CD4-positive, alpha-beta memory T cell (primary cell): Measurements from ENCODE around the gene ACVR1. TPM values are rescaled to one million over a fixed set of nuclear protein-coding genes. Genes with fewer than 3 reads are reported as not detected.
A peak's percentile ranks its signal among the peaks of the same experiment; 100 is the strongest.

ENCODE experiments used
- CTCF ChIA-PET: fragments of 350-600 bp; sonication (Branson Sonifier 250); formaldehyde crosslinking; loops from one replicate; lab custom pipeline; 2021; ENCODE audit warnings: inconsistent platforms; ENCODE audit not compliant: partially characterized antibody; lab: Charles Lee
- POLR2A ChIA-PET: fragments of 350-600 bp; sonication (Branson Sonifier 250); formaldehyde crosslinking; loops from one replicate; lab custom pipeline; 2021; ENCODE audit not compliant: partially characterized antibody; lab: Charles Lee
- DNase-seq, 5 donors: peaks; one replicate each; pipeline versions ENCODE4 v3.0.0 to v3.0.0-alpha.2; 2020 to 2022; ENCODE audit warnings: mixed read lengths in 1 of 5
- H3K27ac ChIP-seq: one replicate; pipeline ENCODE4 v1.7.0; 2013; ENCODE audit warnings: low read depth, low read length
- H3K27me3 ChIP-seq: 2 replicates; pipeline ENCODE4 v1.7.0; 2013; ENCODE audit warnings: mild to moderate bottlenecking, low read length, moderate library complexity; ENCODE audit not compliant: insufficient read depth
- H3K36me3 ChIP-seq: 2 replicates; pipeline ENCODE4 v1.7.0; 2013; ENCODE audit warnings: mild to moderate bottlenecking, low read length, moderate library complexity; ENCODE audit not compliant: insufficient read depth
- H3K4me1 ChIP-seq: 2 replicates; pipeline ENCODE4 v1.7.0; 2013; ENCODE audit warnings: mild to moderate bottlenecking, low read length, moderate library complexity; ENCODE audit not compliant: insufficient read depth
- H3K4me3 ChIP-seq, 2 donors: one replicate each; pipeline ENCODE4 v1.7.0; 2013; ENCODE audit warnings: low read length in 2 of 2, mild to moderate bottlenecking in 1 of 2
- H3K9me3 ChIP-seq, 2 donors: one replicate each; pipeline ENCODE4 v1.7.0; 2013; ENCODE audit warnings: low read length in 2 of 2, control low read depth in 1 of 2; ENCODE audit not compliant: control insufficient read depth in 1 of 2
- H3K27ac Mint-ChIP-seq, 7 donors: one replicate each; pipeline ENCODE4 v1.8.0; 2020 to 2021; ENCODE audit warnings: mixed read lengths in 7 of 7, mild to moderate bottlenecking in 6 of 7, inconsistent platforms in 3 of 7, moderate library complexity in 3 of 7
- H3K27me3 Mint-ChIP-seq, 2 donors: one replicate each; pipeline ENCODE4 v1.8.0; 2020 to 2021; ENCODE audit warnings: mixed read lengths in 2 of 2
- H3K36me3 Mint-ChIP-seq, 2 donors: one replicate each; pipeline ENCODE4 v1.8.0; 2020 to 2021; ENCODE audit warnings: mixed read lengths in 2 of 2, inconsistent platforms in 1 of 2, mild to moderate bottlenecking in 1 of 2
- H3K4me1 Mint-ChIP-seq, 4 donors: one replicate each; pipeline ENCODE4 v1.8.0; 2020 to 2021; ENCODE audit warnings: mixed read lengths in 4 of 4, mild to moderate bottlenecking in 1 of 4
- H3K4me3 Mint-ChIP-seq, 8 donors: one replicate each; pipeline ENCODE4 v1.8.0; 2020 to 2021; ENCODE audit warnings: mixed read lengths in 8 of 8, mild to moderate bottlenecking in 7 of 8, moderate library complexity in 6 of 8, inconsistent platforms in 3 of 8
- H3K9me3 Mint-ChIP-seq, 8 donors: one replicate each; pipeline ENCODE4 v1.8.0; 2020 to 2021; ENCODE audit warnings: mixed read lengths in 8 of 8, mild to moderate bottlenecking in 5 of 8, inconsistent platforms in 3 of 8, moderate library complexity in 1 of 8
- intact Hi-C: fragments of 100-400 bp; cut with micrococcal nuclease; formaldehyde crosslinking; loops from one replicate; pipeline ENCODE4 v1.15.1; 2023
- polyA plus RNA-seq, 2 donors: library from polyadenylated mRNA; unstranded; fragments of 300-500 nt; fragmentation: Illumina TruSeq; gene quantifications; one replicate each; pipeline ENCODE4 v1.2.3, GENCODE V29; 2021
- total RNA-seq, 2 experiments: library from RNA; stranded (reverse); gene quantifications; one replicate each; pipeline ENCODE4 v1.2.3, GENCODE V29; 2021

Gene ACVR1
- total and polyA plus RNA-seq, 4 experiments from 2014 or later, result 16.1 to 31.9 (median 25.1) TPM

GRCh38 chr2:157748371-157749142, 127.6 kb downstream of the ACVR1 start:
- ChIA-PET CTCF (no interaction called here), POLR2A (no interaction called here)
- no peak overlapping the region for H3K27ac ChIP-seq
- intact Hi-C loops, result no loop called here
- H3K36me3 ChIP-seq, result peaks cover 11% of the 10 kb centered on the region
- H3K4me3 ChIP-seq, result no peak overlapping the region
- no peak for DNase-seq
- no peaks in the 10 kb centered on the region for H3K9me3 Mint-ChIP-seq
- peaks cover 4 to 17% (median 15%) of the 10 kb centered on the region in 4 donors for H3K4me1 Mint-ChIP-seq
- H3K36me3 Mint-ChIP-seq, result peaks cover 53 to 71% of the 10 kb centered on the region in 2 donors
- no peaks in the 10 kb centered on the region for H3K27me3 Mint-ChIP-seq
- H3K27me3 ChIP-seq, result no peaks in the 10 kb centered on the region
- H3K4me3 Mint-ChIP-seq, result no peak overlapping the region
- H3K9me3 ChIP-seq, result no peaks in the 10 kb centered on the region
- peak overlapping the region in 3 of 7 donors; percentile 5 to 47 (median 13) for H3K27ac Mint-ChIP-seq
- H3K4me1 ChIP-seq, result no peaks in the 10 kb centered on the region

- Histone ChIP-seq H3K36me3 (peaks cover 11% of the 10 kb centered on the region), H3K4me3 (no peak overlapping the region), H3K27ac (no peak overlapping the region), H3K27me3 (no peaks in the 10 kb centered on the region), H3K9me3 (no peaks in the 10 kb centered on the region), H3K4me1 (no peaks in the 10 kb centered on the region)
- Mint-ChIP-seq H3K36me3 (peaks cover 51 to 70% of the 10 kb centered on the region in 2 donors), H3K4me1 (peaks cover 5 to 19% (median 14%) of the 10 kb centered on the region in 4 donors), H3K9me3 (no peaks in the 10 kb centered on the region), H3K4me3 (no peak overlapping the region), H3K27me3 (no peaks in the 10 kb centered on the region), H3K27ac (peak overlapping the region in 1 of 7 donors; percentile 47)
- CTCF ChIA-PET, result interaction anchor here (0.7 kb wide), 1 partner anchor 256 kb away, joined by 3 read pairs; no protein-coding TSS in a partner anchor
- intact Hi-C loops, result no loop called here
- POLR2A ChIA-PET, result no interaction called here
- DNase-seq, result no peak
Measured at GRCh38 chr2:157747695-157748370, 128.3 kb downstream of the ACVR1 start.

DNA sequence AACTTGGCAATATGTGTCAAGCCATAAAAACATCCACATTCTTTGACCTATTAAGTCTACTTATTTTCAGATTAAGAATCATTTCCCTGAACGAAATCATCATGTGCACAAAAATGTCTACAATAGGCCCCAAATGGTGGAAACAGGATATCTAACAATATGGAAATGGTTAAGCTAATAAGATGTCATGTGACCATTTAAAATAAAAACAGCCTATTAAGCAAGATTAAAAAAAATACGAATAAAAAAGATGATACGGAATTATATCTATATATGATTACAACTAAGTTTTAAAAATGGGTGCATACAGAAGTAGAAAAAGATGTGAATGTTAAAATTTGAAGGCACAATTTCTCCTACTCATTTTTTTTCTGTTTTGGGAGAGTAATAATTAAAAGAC, 128.8 kb downstream of the ACVR1 start:
- DNase-seq, result no peak
- H3K27me3 Mint-ChIP-seq, result no peaks in the 10 kb centered on the region
- intact Hi-C loops, result no loop called here

DNA sequence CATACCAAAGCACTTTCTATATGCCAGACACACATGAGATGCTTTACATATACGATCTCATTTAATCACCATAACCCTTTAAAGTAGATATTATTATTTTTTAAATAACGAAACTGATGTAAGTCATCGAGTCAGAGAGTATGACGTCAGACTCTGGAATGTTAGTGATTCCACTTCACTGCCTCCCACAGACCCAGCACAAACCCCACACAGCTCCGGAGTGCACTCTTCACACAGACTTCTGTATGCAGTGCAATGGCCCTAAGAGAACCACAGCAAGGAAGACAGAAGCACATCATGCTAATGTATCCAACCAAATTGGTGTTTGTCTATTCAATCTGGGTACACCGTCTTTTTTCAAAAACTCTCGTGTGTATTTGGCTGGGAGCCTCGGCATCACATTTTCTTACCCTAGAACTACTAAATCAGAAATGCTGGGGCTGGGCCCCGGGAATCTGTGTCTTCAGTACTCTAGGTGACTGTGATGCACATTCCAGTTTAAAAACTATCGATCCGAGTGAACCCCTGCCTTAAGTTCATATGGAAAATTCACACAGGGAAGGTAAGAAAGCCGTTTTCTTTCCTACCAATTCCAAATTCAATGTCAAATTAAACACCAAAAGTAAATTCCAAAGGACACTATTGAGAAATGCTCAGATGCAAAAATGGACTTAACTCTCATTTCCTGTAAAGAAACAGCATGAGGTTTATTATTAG, 129.7 kb downstream of the ACVR1 start:
- H3K36me3 Mint-ChIP-seq, result peaks cover 46 to 64% of the 10 kb centered on the region in 2 donors
- POLR2A ChIA-PET, result no interaction called here
- CTCF ChIA-PET, result no interaction called here
- Histone ChIP-seq H3K9me3 (no peaks in the 10 kb centered on the region), H3K36me3 (peaks cover 11% of the 10 kb centered on the region), H3K27me3 (no peaks in the 10 kb centered on the region), H3K4me1 (no peaks in the 10 kb centered on the region), H3K4me3 (no peak overlapping the region), H3K27ac (no peak overlapping the region)
- peaks cover 5 to 16% (median 7%) of the 10 kb centered on the region in 4 donors for H3K4me1 Mint-ChIP-seq
- no peaks in the 10 kb centered on the region for H3K27me3 Mint-ChIP-seq
- no peak overlapping the region for H3K4me3 Mint-ChIP-seq
- peak overlapping the region in 2 of 7 donors; percentile 4 to 20 for H3K27ac Mint-ChIP-seq
- intact Hi-C loops, result no loop called here
- no peaks in the 10 kb centered on the region for H3K9me3 Mint-ChIP-seq
- peak in 1 of 5 donors; percentile 10 for DNase-seq

More for the DNA sequence above, 128.8 kb downstream of the ACVR1 start:
- ChIA-PET CTCF (interaction anchor here (0.7 kb wide), 1 partner anchor 255 kb away, joined by 3 read pairs; no protein-coding TSS in a partner anchor), POLR2A (no interaction called here)
- Histone ChIP-seq H3K36me3 (peaks cover 11% of the 10 kb centered on the region), H3K9me3 (no peaks in the 10 kb centered on the region), H3K27me3 (no peaks in the 10 kb centered on the region), H3K4me1 (no peaks in the 10 kb centered on the region), H3K27ac (no peak overlapping the region), H3K4me3 (no peak overlapping the region)
- H3K4me3 Mint-ChIP-seq, result no peak overlapping the region
- H3K4me1 Mint-ChIP-seq, result peaks cover 5 to 20% (median 12%) of the 10 kb centered on the region in 4 donors
- H3K36me3 Mint-ChIP-seq, result peaks cover 47 to 70% of the 10 kb centered on the region in 2 donors
- no peaks in the 10 kb centered on the region for H3K9me3 Mint-ChIP-seq
- H3K27ac Mint-ChIP-seq, result no peak overlapping the region

- Histone ChIP-seq H3K9me3 (no peaks in the 10 kb centered on the region), H3K36me3 (no peaks in the 10 kb centered on the region), H3K4me3 (no peak overlapping the region), H3K4me1 (no peaks in the 10 kb centered on the region), H3K27ac (no peak overlapping the region), H3K27me3 (no peaks in the 10 kb centered on the region)
- DNase-seq, result no peak
- intact Hi-C loops, result no loop called here
- ChIA-PET CTCF (no interaction called here), POLR2A (interaction anchor here (1.0 kb wide), 1 partner anchor 15 kb away, joined by 3 read pairs; no protein-coding TSS in a partner anchor)
- no peak overlapping the region for H3K4me3 Mint-ChIP-seq
- peaks cover 5 to 11% (median 7%) of the 10 kb centered on the region in 4 donors for H3K4me1 Mint-ChIP-seq
- H3K27ac Mint-ChIP-seq, result no peak overlapping the region
- H3K9me3 Mint-ChIP-seq, result no peaks in the 10 kb centered on the region
- H3K36me3 Mint-ChIP-seq, result peaks cover 46 to 55% of the 10 kb centered on the region in 2 donors
- H3K27me3 Mint-ChIP-seq, result no peaks in the 10 kb centered on the region
Measured at GRCh38 chr2:157744571-157745076, 131.5 kb downstream of the ACVR1 start.

GRCh38 chr2:157743051-157743450, 133.1 kb downstream of the ACVR1 start:
- H3K27ac ChIP-seq, result no peak overlapping the region
- DNase-seq, result no peak
- Mint-ChIP-seq H3K36me3 (peaks cover 48 to 51% of the 10 kb centered on the region in 2 donors), H3K4me3 (no peak overlapping the region), H3K27me3 (no peaks in the 10 kb centered on the region), H3K4me1 (peaks cover 0 to 8% (median 6%) of the 10 kb centered on the region in 4 donors), H3K9me3 (no peaks in the 10 kb centered on the region), H3K27ac (peak overlapping the region in 1 of 7 donors; percentile 32)
- no peaks in the 10 kb centered on the region for H3K27me3 ChIP-seq
- ChIA-PET CTCF (no interaction called here), POLR2A (no interaction called here)
- H3K9me3 ChIP-seq, result no peaks in the 10 kb centered on the region
- H3K4me3 ChIP-seq, result no peak overlapping the region
- peaks cover 5% of the 10 kb centered on the region for H3K36me3 ChIP-seq
- intact Hi-C loops, result no loop called here
- no peaks in the 10 kb centered on the region for H3K4me1 ChIP-seq
